Bronchus fibroblast of lung (primary cell): ENCODE data around the gene DHRS12. TPM values are rescaled to one million over a fixed set of nuclear protein-coding genes. Genes with fewer than 3 reads are reported as not detected.

Source experiments
- total RNA-seq: library from RNA; depleted of rRNA; stranded (reverse); fragments of >200 nt; gene quantifications from 2 replicates; pipeline ENCODE4 v1.2.3, GENCODE V29; 2015

The DHRS12 gene, protein sequence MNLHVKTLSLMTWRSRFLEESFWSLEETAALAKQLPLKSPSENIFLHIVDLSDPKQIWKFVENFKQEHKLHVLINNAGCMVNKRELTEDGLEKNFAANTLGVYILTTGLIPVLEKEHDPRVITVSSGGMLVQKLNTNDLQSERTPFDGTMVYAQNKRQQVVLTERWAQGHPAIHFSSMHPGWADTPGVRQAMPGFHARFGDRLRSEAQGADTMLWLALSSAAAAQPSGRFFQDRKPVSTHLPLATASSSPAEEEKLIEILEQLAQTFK
- 3.9 and 4.2 TPM in 2 replicates for total RNA-seq

GRCh38 chr13:51803422-51804294, at the start of gene DHRS12:
Gene DHRS12 (minus strand): TSS chr13:51804163. CDS start chr13:51799659, 4,504 bp downstream.

DNA sequence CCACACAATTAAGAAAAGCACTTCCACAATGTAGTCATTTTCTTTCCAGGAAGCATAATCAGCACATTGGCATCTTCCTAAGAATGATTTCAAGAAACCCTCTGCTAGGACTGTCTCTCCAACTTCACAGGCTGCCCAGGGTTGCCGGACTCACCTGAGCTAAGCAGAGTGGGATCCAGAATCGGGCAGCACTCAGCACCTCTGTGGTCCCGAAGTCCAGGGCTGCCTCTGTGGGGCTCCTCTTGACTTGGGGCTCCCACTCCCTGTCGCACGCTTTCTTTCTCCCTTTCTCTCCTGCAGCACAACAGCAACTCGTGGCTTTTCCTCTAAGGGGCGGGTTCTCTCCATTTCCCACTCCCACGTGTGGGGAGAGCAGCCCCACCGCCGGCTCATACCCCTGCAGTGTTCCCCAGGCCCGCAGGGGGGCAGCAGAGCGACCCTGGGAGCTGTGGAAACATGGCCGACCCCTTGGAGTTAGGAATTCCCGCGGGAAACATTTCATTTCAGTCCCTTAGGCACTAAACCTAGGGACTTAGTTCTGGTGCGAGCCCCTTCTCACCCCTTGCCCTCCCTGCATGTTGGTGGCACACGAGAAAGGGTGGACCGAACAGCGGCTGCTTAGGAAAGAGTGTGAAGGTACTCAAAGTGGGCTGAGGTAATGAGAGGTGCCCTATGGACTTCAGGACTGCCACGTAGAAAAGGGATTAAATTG, 41.1 kb upstream of the DHRS12 start, which contains the start of gene TMEM272:
TMEM272 (minus strand) TSS at position 316 of the 712 bp plus-strand sequence. CDS start 6,647 bp downstream, outside the sequence.

Other genes starting within 250 kb of the DHRS12 start
- gene WDFY2, start 219.7 kb downstream of the DHRS12 start, total RNA-seq = 4.4 and 5.5 TPM in 2 replicates
- gene TMEM272, start 41.0 kb upstream of the DHRS12 start, total RNA-seq = not detected in 2 replicates
- not detected in 2 replicates for gene CCDC70, start 57.8 kb upstream of the DHRS12 start, total RNA-seq
- gene ATP7B, start 207.3 kb upstream of the DHRS12 start, total RNA-seq = 1.8 TPM in 2 replicates
- gene ALG11, start 208.2 kb upstream of the DHRS12 start, total RNA-seq = 8.9 and 16.5 TPM in 2 replicates
- gene UTP14C, start 220.5 kb upstream of the DHRS12 start, total RNA-seq = 5.8 and 8.1 TPM in 2 replicates